Measurements from ENCODE around the gene GZMB. TPM values are rescaled to one million over a fixed set of nuclear protein-coding genes. Genes with fewer than 3 reads are reported as not detected.

Gene GZMB
- total RNA-seq, 3 donors from 2014 or later: 2.1 to 2.4 (median 2.1) TPM

- H3K9me3 ChIP-seq: no peaks in the 10 kb centered on the region
- intact Hi-C loops (cut with DNase I, micrococcal nuclease): no loop called here
- no peaks in the 10 kb centered on the region for H3K4me1 ChIP-seq (ENCODE audit: low read depth)
- TF ChIP-seq CTCF (IDR thresholded peaks at IDR 0.05): no peak
- DNase-seq (no peak), ATAC-seq (no peak)
- no peak overlapping the region for H3K4me3 ChIP-seq
- H3K36me3 ChIP-seq (ENCODE audit: low read depth): no peaks in the 10 kb centered on the region
Measured at GRCh38 chr14:24639905-24640304, 5.9 kb upstream of the GZMB start.

DNA sequence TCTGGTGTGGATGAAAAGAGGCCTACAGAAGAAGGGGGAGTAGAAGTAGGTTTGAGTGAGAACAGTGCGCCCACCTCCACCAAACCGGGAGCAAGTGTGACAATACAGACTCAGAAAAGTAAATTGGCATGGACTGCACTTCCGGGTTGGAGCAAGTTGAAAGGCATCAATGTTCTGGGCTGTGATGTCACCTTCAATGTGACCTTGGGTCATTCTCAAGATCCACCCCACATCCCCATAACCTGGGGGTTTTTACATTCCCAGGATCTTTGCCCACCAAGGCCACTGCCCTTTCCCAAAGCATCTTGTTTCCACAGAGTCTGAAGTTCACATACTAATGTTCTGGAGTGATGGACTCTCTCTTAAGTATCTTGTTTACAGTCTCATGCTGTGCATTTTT, 5.3 kb upstream of the GZMB start:
- Histone ChIP-seq H3K36me3 (ENCODE audit: low read depth) (no peaks in the 10 kb centered on the region), H3K4me1 (ENCODE audit: low read depth) (no peaks in the 10 kb centered on the region), H3K9me3 (no peaks in the 10 kb centered on the region), H3K4me3 (no peak overlapping the region)
- TF ChIP-seq CTCF (IDR thresholded peaks at IDR 0.05): no peak
- ATAC-seq (no peak), DNase-seq (no peak)
- intact Hi-C loops (cut with DNase I, micrococcal nuclease): no loop called here

GRCh38 chr14:24633353-24633752, 637 bp downstream of the GZMB start:
- Histone ChIP-seq H3K36me3 (ENCODE audit: low read depth) (no peaks in the 10 kb centered on the region), H3K4me1 (ENCODE audit: low read depth) (no peaks in the 10 kb centered on the region), H3K9me3 (no peaks in the 10 kb centered on the region), H3K4me3 (no peak overlapping the region)
- intact Hi-C loops (cut with DNase I, micrococcal nuclease): no loop called here
- no peak for TF ChIP-seq CTCF (IDR thresholded peaks at IDR 0.05)
- DNase-seq (no peak), ATAC-seq (peak; percentile 14)

DNA sequence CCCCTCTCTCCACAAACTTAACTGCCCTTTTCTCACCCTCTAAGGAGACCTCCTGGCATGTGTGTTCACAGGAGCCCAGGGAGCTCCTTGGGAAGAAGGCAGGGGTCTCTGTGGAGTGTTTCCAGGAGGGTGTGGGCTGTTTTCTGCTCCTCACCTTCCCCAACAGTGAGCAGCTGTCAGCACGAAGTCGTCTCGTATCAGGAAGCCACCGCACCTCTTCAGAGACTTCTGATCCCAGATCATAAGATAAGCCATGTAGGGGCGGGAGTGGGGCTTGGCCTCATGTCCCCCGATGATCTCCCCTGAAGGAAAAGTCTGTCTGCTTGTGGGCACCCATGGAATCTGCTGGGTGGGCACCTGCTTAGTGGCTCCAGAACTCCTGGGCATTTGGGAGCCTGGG, 1.2 kb downstream of the GZMB start:
- no peak overlapping the region for H3K4me3 ChIP-seq
- DNase-seq (no peak), ATAC-seq (no peak)
- H3K4me1 ChIP-seq (ENCODE audit: low read depth): no peaks in the 10 kb centered on the region
- intact Hi-C loops (cut with DNase I, micrococcal nuclease): no loop called here
- no peaks in the 10 kb centered on the region for H3K9me3 ChIP-seq
- no peak for TF ChIP-seq CTCF (IDR thresholded peaks at IDR 0.05)
- H3K36me3 ChIP-seq (ENCODE audit: low read depth): no peaks in the 10 kb centered on the region

GRCh38 chr14:24632336-24632735, 1.7 kb downstream of the GZMB start:
- no peaks in the 10 kb centered on the region for H3K9me3 ChIP-seq
- no peak for TF ChIP-seq CTCF (IDR thresholded peaks at IDR 0.05)
- ATAC-seq: no peak
- intact Hi-C loops (cut with DNase I, micrococcal nuclease): no loop called here
- DNase-seq: no peak
- H3K4me3 ChIP-seq: no peak overlapping the region
- H3K4me1 ChIP-seq (ENCODE audit: low read depth): no peaks in the 10 kb centered on the region
- H3K36me3 ChIP-seq (ENCODE audit: low read depth): no peaks in the 10 kb centered on the region

- H3K4me3 ChIP-seq: no peak overlapping the region
- DNase-seq (no peak), ATAC-seq (no peak)
- H3K36me3 ChIP-seq (ENCODE audit: low read depth): no peaks in the 10 kb centered on the region
- no peaks in the 10 kb centered on the region for H3K9me3 ChIP-seq
- intact Hi-C loops (cut with DNase I, micrococcal nuclease): no loop called here
- no peaks in the 10 kb centered on the region for H3K4me1 ChIP-seq (ENCODE audit: low read depth)
- no peak for TF ChIP-seq CTCF (IDR thresholded peaks at IDR 0.05)
Measured at GRCh38 chr14:24631749-24632335, 2.1 kb downstream of the GZMB start.
